ENCODE results near the gene TCP10L.
A peak's percentile ranks its signal among the peaks of the same experiment; 100 is the strongest.
"Not testable (repeated sequence)": the region's sequence is repeated elsewhere in the genome, so short reads cannot be mapped to it uniquely, and the experiment has no call there.

Gene TCP10L

GRCh38 chr21:32584472-32584871, 851 bp downstream of the TCP10L start:
- DNase-seq: no peak

DNA sequence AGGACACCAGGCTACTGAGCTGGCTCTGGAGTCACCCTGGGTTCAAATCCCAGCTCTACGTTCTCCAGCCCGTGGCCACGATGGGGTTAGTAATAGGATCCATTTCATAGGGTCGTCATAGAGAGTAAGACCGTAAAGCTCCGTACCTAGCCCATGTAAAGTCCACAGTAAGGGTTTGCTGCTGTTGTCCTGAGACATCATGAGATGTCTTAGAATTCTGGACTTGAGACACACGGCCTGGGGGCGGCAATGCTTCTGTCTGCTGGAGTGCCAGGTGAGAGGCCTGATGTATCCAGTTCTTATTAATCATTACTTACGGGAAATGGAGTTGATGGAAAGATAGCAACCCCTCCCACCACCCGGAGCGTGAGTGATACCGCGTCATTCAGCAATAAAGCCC, 3.6 kb downstream of the TCP10L start:
- DNase-seq: no peak

DNA sequence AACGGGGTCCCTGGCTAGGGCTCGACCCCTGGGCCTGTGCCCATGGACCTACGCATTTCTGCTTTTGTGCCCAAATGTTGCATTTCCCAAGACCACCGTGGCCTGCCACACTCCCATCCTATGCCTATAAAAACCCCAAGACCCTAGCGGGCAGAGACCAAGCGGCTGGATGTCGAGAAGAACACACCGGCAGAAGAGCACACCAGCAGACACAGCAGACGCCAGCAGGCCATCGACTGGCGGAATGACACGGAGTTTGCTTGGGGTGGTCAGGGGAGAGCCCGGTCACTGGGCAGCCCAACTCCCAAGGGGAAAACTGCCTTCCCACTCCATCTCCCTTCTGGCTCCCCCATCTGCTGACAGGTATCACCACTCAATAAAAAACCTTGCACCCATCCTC, 4.4 kb downstream of the TCP10L start:
- no peak for DNase-seq

DNA sequence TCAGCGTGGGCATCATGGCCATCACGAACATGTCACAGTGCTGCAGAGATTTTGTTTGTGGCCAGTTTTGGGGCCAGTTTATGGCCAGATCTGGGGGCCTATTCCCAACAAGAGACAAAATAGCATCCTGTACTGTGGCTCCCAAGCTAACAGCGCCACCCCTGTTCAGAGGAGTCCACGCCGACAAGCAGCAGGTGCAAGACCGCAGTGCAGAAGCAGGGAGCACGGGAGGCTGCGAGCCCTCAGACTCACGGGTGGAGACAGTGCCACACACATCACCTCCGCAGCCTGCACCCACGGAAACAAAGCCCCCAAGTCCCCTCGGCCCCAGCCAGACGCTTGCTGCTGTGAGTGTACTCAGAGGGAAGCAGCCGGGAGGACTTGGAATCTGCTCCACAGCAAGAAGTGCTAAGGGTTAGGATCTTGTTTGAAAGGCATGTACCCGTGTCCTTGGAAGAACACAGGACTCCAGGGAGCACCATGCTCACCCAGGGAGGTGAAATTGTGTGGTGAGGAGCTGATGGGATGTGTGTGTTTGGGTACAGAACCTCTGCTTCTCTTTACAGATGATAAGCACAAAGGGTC, 7.1 kb downstream of the TCP10L start:
- peak; percentile 14 for DNase-seq

- no peak for DNase-seq
Observed at GRCh38 chr21:32576011-32576410, 9.3 kb downstream of the TCP10L start.

- DNase-seq: no peak
Observed at GRCh38 chr21:32574946-32575925, 10.1 kb downstream of the TCP10L start.

- no peak for DNase-seq
Observed at GRCh38 chr21:32572574-32573420, 12.5 kb downstream of the TCP10L start.

- DNase-seq: no peak
Observed at GRCh38 chr21:32570456-32570855, 14.9 kb downstream of the TCP10L start.

- DNase-seq: peak; percentile 89
Observed at GRCh38 chr21:32569261-32570230, 15.8 kb downstream of the TCP10L start.

DNA sequence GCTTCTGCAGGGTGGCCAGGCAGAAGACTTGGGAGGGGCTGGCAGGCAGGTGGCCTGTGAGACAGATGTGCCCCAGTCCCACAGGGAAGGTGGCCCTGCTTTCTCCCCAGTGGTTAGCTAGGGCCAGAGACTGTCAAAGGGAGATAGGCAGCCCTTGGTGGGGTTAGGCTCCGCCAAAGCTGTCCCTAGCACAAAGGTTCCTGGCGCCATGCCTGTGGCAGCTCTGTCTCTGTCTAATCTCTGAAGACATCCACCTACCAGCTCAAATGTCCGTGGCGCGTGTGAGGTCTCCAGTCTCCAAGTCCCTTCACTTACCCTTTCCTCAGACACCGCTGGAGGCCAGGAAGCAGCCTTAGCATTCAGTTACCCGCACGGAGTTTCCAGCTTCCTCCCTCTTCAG, 17.7 kb downstream of the TCP10L start:
- DNase-seq: no peak

DNA sequence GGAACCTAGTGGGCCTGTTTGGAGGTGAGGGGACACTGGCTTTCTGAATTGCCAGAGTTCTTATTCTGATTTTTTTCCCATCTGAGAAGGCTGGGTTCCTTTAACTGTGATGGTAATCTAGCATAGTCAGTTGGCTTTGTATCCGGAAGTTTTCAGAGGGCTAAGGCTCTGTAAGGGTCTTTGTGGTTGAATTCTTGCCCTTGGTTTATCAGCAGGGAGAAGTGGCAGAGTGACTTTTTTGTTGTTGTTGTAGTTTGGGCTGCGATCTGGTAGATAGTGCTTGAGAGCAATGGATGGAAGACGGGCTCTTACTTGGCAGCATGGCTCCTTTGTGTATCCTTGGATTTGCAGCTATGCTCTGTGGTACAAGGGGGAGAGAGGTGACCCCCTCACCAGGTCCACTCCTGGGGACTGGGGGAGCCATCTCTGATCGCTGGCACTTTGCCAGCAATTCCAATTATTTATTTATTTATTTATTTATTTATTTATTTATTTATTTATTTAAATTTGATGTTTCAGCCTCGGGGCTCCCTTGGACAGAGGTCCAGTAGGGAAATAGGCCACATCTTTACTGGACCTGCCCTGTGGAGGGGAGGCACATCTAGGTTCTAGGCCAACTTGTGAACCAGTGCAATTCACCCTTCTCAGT, 18.5 kb downstream of the TCP10L start:
- no peak for DNase-seq

- no peak for DNase-seq
Observed at GRCh38 chr21:32565856-32566465, 19.4 kb downstream of the TCP10L start.

GRCh38 chr21:32562915-32563314, 22.4 kb downstream of the TCP10L start:
- no peak for DNase-seq

DNA sequence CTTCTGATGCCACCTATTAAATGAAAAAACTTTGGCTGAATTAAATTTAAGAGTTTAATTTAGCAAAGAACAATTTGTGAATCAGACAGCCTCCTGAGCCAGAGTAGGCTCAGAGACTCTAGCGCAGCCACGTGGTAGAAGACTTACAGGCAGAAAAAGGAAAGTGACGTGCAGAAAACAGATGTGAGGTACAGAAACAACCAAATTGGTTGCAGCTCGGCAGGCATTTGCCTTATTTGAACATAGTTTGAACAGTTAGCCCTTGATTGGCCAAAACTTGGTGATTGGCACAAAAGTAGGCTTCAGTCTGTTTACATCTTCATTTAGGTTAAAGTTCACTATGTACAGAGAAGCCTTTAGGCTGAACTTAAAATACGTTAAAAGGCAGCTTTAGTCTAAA, 22.9 kb downstream of the TCP10L start:
- DNase-seq: peak; percentile 36

DNA sequence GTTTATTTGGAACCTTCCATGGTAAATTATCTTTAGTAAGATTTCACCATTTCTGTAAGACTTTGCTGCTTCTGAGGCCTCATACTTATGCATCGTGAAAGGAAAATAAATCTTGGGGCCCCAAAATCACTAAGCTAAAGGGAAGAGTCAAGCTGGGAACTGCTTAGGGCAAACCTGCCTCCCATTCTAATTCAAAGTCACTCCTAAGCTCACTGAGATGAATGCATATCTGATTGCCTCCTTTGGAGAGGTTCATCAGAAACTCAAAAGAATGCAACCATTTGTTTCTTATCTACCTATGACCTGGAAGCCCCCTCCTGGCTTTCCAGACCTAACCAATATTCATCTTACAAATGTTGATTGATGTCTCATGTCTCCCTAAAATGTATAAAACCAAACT, 23.8 kb downstream of the TCP10L start:
- DNase-seq: not testable (repeated sequence)

DNA sequence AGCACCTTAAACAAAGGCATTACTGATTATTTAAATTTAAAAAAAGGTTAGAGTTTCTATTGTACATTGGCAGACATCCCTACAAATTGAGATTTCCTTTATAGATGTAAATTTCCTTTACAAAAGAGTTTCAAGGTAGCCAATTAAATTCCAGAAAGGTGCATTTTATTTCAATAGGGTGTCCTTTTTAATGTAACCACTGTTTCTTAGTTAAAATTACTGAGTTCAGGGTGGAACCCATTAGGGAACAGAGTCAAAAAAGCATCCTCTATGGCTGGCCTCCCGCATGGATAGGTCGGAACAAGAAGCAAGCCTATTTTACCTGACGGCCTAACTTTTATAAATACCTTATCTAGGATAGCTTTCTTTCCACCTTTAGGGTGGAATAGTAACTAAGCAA, 24.4 kb downstream of the TCP10L start:
- no peak for DNase-seq

DNA sequence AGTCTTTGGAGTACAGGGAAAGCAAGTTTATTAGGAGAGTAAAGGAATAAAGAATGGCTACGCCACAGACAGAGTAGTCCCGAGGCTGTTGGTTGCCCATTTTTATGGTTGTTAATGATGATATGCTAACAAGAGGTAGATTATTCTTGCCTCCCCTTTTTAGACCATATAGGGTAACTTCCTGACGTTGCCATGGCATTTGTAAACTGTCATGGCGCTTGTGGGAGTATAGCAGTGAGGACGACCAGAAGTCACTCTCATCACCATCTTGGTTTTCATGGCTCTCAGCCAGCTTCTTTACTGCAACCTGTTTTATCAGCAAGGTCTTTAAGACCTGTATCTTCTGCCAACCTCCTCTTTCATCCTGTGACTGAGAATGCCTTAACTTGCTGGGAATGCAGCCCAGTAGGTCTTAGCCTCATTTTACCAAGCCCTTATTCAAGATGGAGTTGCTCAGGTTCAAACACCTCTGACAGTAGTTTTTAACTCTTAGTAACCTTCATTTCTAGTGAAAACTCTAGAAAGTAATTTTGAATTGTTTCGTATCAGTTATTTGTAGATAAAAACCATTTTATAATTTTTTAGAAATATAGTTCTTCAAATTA, 26.2 kb downstream of the TCP10L start:
- no peak for DNase-seq

DNA sequence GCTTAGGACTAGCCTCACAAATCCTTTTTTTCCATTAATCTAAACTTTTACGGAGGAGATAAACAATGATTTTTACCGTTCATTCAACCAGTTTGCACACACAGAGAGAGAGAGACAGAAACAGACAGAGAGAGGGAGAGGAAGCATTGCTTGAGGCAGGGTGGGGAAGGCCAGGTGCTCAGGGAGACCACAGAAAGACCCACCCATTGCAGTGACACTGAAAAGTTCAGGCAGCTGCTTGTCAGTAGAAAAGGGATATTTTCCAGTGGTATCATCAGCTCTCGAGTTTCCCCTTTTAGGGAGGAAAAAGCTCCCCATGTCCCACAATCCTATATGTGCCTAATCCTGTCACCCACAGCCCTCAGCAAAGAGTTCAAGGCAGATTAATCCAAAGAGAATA, 27.2 kb downstream of the TCP10L start:
- no peak for DNase-seq

DNA sequence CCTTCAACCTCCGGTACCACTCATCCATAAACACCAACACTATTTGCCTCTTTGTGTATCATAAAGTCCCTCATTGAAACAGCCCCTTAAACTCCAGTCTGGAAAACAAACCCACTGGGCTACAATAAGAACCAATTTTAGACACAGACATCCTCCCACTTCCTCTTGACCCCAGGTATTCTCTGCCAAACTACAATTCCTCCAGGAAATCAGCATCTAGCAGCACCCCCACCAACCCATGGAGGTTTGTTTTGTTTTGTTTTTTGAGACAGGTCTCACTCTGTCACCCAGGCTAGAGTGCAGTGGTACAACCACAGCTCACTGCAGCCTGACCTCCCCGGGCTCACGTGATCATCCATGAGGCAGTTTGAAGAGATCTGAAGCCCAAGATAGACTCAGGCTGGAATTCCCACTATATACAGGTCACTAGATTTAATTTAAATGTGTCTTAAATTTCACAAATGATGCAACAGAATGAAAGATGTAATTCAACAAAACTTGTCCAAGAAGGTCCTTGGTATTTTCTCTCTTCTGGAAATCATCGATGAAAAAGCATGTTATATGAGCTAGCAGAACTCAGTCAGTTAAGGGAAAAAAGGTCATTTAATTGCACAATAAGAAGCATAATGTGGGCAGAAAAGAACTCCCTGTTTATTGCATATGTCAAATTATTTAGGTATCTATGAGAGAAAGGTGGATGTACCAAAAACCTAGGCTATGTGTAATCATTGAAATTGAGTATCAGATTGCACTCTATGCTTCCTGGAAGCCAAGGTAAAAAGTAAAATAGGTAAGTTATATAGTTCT, 30.3 kb downstream of the TCP10L start:
- peak; percentile 50 for DNase-seq

- DNase-seq: no peak
Observed at GRCh38 chr21:32549886-32550285, 35.4 kb downstream of the TCP10L start.
